Bronchial epithelial cell (primary cell): ENCODE data around the gene FAM156A. TPM values are rescaled to one million over a fixed set of nuclear protein-coding genes. Genes with fewer than 3 reads are reported as not detected.
"Not testable (repeated sequence)": the region's sequence is repeated elsewhere in the genome, so short reads cannot be mapped to it uniquely, and the experiment has no call there.

Experiments
- DNase-seq: peaks from one replicate; pipeline ENCODE4 v3.0.0-alpha.2; 2010; ENCODE audit warnings: low read depth
- FAIRE-seq: peaks from 2 replicates; lab custom pipeline; 2011; peaks lifted over from hg19 to GRCh38; lab: Jason Lieb, UNC
- H3K27me3 ChIP-seq: 2 replicates; pipeline ENCODE4 v1.5.1; 2011; ENCODE audit warnings: low read length; ENCODE audit not compliant: control insufficient read depth, insufficient read depth
- H3K36me3 ChIP-seq: 2 replicates; pipeline ENCODE4 v1.5.1; 2011; ENCODE audit warnings: low read length; ENCODE audit not compliant: control insufficient read depth, insufficient read depth
- H3K4me3 ChIP-seq: 2 replicates; pipeline ENCODE4 v1.5.1; 2011; ENCODE audit warnings: mild to moderate bottlenecking, low read depth, low read length, control low read depth
- total RNA-seq: library from RNA; depleted of rRNA; stranded (reverse); fragments of >200 nt; gene quantifications from 2 replicates; pipeline ENCODE4 v1.2.1, GENCODE V29; 2014
- TF ChIP-seq, protein P1 (sequence below): IDR thresholded peaks from 2 replicates; pipeline ENCODE4 v1.5.1; 2011; ENCODE audit warnings: mild to moderate bottlenecking, moderate library complexity, low read length, control low read depth, inconsistent platforms; ENCODE audit not compliant: insufficient read depth, severe bottlenecking

FAM156A gene
- total RNA-seq, 1 donor from 2014 or later, result 6.6 TPM

DNA sequence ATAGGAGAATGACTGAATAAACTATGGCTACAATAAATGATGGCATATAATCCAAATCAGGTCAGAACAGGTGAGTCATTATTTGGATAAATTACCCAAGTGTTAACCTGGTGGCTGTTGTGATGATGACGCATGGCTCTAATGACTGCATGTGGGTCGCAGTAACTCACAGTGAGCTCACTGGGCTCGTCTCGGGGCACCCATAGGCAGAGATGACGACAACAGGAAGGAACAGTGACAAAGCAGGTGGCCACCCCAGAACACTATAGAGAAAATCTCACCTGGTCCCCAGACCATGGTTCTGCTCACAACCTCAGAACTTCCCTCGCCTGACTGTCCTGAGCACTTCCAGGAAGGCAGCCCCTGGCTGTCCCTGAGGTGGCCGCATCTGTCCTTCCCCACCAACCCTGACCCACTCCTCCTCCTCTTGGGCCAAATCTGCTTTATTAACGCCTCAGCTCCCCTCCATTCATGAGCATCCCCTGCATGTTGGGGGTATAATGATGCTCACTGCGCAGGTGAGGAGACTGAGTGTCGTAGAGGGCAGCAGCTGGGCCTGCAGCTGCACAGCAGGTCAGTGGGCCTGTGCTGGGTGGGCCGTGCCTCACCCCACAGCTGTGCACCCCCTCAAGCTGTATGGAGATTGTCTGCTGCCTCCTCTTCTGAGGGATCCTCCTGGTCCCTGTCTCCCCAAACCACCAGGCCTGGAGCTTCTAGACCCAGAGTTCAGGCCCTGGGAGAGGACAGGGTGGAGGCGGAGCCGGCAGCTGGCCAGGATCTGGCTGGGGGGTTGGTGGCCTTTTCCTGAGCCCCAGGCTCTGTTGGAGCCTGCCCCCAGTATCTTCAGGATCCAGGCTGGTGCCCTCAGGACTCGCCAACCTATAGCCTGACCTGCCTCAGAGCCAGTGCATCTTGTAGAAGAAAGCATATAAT, 30.9 kb upstream of the FAM156A start:
- TF ChIP-seq, protein P1, sequence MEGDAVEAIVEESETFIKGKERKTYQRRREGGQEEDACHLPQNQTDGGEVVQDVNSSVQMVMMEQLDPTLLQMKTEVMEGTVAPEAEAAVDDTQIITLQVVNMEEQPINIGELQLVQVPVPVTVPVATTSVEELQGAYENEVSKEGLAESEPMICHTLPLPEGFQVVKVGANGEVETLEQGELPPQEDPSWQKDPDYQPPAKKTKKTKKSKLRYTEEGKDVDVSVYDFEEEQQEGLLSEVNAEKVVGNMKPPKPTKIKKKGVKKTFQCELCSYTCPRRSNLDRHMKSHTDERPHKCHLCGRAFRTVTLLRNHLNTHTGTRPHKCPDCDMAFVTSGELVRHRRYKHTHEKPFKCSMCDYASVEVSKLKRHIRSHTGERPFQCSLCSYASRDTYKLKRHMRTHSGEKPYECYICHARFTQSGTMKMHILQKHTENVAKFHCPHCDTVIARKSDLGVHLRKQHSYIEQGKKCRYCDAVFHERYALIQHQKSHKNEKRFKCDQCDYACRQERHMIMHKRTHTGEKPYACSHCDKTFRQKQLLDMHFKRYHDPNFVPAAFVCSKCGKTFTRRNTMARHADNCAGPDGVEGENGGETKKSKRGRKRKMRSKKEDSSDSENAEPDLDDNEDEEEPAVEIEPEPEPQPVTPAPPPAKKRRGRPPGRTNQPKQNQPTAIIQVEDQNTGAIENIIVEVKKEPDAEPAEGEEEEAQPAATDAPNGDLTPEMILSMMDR, result no peak
- no peak overlapping the region for H3K4me3 ChIP-seq
- no peaks in the 10 kb centered on the region for H3K36me3 ChIP-seq
- FAIRE-seq, result no peak
- H3K27me3 ChIP-seq, result no peaks in the 10 kb centered on the region
- peak; percentile 80 for DNase-seq

DNA sequence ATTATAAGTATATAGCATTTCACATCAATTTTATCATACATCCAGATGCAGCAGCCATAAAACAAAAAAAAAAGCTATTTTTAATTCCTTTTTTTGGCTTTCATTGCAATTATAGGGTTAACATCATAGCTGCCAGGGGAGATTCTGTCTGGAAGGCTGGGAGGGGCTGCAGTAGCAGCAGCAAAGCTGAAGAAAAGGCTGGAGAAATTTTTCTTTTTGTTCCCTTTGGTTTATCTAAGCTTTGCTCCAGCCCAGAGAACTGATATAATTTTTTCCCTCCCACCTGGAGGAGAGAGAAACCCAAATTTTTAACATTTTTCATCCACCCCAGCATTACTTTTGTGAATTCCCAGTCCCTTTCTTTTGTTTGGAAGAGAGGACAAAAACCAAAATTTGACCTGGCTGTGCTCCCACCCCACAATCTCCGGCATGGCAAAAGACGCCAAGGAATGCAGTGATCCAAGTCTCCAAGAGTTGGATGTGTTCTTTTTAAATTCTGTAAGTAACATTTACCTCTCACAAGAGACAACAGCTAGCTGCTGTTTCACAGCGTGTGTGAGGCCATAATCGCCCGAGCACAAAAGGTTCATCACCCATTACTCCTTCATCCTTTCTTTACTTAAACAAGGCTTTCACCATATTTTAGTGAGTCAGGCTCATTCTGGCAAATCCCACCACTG, 25.1 kb upstream of the FAM156A start:
- no peak for FAIRE-seq
- Histone ChIP-seq H3K4me3 (no peak overlapping the region), H3K27me3 (no peaks in the 10 kb centered on the region), H3K36me3 (no peaks in the 10 kb centered on the region)
- TF ChIP-seq, protein P1, result no peak
- no peak for DNase-seq

DNA sequence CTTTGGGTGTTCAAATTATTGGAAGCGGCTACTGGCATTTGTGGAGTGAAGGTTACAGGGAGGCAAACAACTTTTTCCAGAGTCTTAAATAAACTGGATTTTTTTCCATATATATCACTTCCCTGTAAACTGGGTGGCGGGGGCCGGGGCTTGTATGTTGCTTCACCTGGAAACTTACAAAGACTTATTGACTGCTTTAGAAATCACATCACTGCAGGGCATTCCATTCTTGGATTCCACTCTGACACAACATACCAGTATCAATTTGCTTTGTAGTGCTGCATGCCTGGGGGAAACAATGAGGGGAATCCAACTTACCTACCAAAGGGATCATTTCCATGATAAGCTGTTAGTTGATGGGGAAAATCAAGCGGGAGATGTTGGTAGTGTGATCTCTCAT, 21.7 kb upstream of the FAM156A start:
- DNase-seq (no peak), FAIRE-seq (no peak)
- Histone ChIP-seq H3K4me3 (no peak overlapping the region), H3K27me3 (no peaks in the 10 kb centered on the region), H3K36me3 (no peaks in the 10 kb centered on the region)
- TF ChIP-seq, protein P1, result no peak

DNA sequence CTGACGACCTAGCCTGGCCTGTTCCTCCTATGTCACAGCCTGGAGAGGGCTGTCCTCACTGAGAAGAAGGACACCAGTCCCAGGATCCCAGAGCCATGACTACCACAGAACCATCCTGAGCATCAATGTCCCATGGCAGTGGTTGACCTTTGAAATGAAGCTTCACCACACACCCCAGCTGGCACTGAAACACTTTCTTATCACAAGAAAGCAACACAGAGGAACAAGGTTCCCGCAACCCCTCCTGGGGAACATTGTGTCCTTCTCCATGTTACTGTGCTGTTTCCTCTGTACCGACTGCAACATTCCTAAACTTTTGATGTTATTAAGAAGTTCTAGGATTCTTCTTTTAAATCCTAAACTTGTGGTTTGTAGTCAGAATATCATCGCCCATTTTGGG, 21.2 kb upstream of the FAM156A start:
- Histone ChIP-seq H3K36me3 (no peaks in the 10 kb centered on the region), H3K27me3 (no peaks in the 10 kb centered on the region), H3K4me3 (no peak overlapping the region)
- DNase-seq (no peak), FAIRE-seq (no peak)
- TF ChIP-seq, protein P1, result no peak

DNA sequence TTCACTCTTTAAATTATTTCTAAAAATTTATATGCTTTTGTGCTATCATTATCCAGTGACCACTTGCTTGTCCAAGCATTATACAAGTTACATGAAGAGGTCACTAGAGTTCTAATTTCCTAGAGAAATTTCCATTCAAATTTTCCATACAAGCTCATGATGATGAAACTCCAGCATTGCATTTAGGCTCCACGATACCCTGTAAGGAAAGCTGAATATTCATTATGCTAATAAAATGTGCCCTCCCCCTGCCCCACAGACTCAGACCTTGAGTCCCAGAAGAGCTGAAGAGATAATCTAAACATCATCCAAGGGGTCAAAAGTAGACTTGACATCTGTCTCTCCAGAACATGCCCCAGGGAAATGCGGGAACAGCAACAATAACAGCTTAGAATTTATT, 19.6 kb upstream of the FAM156A start:
- Histone ChIP-seq H3K4me3 (no peak overlapping the region), H3K27me3 (no peaks in the 10 kb centered on the region), H3K36me3 (no peaks in the 10 kb centered on the region)
- DNase-seq, result no peak
- TF ChIP-seq, protein P1, result no peak
- no peak for FAIRE-seq

DNA sequence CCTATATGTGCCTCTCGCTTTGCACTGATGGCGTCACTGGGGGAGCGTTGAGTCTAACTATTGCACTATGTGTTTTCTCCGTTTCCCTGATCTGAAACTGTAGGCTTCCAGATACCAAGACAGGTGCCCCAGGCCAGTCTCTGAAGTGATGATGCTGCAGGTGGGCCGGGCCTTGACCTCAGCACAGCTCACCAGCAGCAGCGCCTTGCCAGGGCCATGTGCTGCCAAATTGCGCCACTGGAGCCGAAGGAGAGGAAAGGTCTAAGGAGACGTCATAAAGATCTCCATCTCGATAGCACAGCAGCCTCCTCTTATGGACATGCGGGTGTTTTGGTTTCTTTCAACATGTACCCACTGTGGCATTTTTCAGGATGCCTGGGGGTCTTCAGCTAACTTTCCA, 17.3 kb upstream of the FAM156A start:
- not testable (repeated sequence) for H3K27me3 ChIP-seq, H3K36me3 ChIP-seq, H3K4me3 ChIP-seq, DNase-seq
- peak; percentile 95 for FAIRE-seq

DNA sequence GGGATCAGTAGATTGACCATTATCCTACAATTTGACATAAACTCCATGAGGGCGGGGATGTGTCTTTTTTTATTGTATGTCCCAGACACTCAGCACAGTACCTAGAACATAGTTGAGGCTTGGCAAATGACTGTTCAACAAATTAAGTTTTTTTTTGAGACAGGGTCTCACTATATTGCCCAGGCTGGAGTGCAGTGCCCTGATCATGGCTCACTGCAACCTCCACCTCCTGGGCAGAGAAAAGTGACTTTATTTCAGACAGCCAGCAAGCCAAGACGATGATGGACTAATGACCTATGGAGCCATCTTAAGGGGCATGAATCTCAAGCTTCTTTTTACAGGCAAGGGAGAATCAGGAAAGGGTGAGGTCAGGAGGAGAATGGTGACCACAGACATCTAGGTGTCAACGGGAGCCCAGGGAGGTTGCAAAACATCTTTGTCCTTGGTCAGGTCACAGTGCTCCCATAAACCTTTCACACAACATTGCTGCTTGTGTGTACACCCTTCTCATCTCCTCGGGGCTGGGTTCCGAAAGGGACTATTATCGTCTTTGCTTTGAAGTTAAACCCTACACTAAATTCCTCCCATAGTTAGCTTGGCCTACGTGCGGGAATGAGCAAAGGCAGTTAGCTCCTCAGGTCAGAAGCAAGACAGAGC, 16.1 kb upstream of the FAM156A start:
- not testable (repeated sequence) for H3K27me3 ChIP-seq, DNase-seq

DNA sequence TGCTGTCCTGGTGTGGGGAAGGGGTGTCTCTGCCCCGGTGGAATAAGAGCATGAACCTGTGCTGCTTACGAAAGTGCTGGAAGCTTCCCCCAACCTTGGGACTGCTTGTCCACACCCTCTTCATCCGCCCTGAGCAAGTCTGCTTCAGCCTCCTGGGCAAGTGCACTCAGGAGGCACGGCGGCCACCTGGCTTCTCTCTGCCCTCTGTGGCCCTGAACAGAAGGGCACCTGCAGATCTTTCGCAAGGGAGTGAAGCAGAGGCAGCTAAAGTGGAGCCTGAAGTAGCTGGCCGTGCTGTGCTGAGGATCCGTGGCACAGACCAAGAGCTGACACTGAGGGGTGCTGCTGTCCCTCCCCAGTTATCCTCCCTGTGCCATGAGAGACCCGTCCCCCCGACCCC, 9.6 kb upstream of the FAM156A start:
- H3K36me3 ChIP-seq, FAIRE-seq, H3K27me3 ChIP-seq, DNase-seq, H3K4me3 ChIP-seq: not testable (repeated sequence)

More for the DNA sequence above, 16.1 kb upstream of the FAM156A start:
- not testable (repeated sequence) for H3K36me3 ChIP-seq, H3K4me3 ChIP-seq
- FAIRE-seq, result peak; percentile 90
